Activated naive CD8-positive, alpha-beta T cell treated with anti-CD3 and anti-CD28 coated beads, Interleukin-2, amount 50 U/mL, for 16 hours (primary cell): ENCODE measurements around the gene KLF7.

Source experiments
- DNase-seq: peaks from one replicate; pipeline ENCODE4 v3.0.0-alpha.2; 2020; ENCODE audit warnings: low read depth, low spot score

KLF7 gene

DNA sequence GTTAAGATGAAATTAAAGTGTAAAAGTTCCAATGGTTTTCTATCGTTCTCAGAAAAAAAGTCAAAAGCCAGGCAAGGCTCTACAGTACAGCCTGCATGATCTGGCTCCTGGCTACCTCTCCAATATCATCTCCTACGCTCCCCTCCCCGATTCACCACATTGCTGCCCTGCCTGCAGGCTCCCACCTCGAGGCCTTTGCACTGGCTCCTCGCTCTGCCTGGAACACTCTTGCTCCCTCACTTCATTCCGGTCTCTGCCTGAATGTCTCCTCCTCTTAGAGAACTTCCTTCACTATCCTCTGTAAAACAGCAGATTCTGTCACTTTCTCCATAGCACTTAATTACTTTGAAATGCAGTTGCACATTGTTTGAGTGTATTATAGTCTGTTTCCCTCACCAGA lies 72.5 kb downstream of the KLF7 start:
- DNase-seq, result no peak

DNA sequence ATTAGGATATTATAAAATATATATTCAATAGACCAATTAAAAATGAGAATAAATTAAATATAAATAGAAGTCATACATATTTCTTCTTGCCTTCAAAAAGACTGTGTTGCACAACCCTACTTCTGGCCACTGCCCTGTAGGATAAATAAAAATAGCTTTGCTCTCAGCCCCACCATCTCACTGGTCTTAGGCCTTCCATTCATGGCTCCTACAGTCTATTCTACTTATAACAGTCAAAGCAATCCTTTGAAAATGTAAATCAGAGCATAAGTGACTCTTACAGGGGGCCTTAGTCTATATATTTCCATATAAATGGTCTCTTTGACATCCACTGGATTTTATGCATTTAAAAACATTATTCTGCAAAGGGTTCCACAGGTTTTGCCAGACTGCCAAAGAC lies 72.9 kb downstream of the KLF7 start:
- DNase-seq, result no peak

DNA sequence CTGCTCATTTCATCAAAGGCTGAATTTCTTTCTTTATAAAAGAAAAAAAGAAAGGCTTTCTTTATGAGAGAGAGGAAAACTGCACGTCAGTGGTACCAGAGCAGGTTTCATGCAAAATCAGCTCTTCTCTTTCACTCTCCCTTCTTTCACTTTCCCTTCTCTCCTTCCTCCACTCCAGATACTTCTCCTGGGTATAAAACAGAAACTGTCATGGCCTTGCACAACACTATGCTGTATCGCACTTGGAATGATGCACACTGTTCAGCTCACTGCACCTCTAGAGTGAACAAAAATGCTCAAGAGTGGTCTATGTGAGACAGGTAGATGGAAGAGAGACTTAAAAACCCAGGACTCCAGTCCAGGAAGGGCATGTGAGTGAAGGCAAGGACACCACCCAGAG lies 73.8 kb downstream of the KLF7 start:
- no peak for DNase-seq

DNA sequence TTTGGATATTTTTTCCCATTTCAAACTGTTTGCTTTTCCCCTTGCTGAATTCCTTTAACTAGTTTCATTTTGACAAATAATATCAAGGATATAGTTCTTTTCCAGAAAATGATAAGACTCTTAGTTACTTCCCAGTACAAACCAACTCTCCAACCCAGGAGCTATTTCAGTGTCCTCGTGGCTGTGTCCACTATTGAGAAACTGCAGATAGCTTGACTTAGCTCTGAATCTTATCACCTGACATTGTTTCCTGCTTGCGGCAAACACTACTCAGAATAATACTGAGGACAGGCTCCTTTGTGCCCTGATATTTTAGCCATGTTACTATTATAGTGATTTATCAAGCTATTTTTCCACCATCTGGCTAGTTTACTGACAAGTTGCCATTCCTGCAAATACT lies 74.6 kb downstream of the KLF7 start:
- no peak for DNase-seq

DNA sequence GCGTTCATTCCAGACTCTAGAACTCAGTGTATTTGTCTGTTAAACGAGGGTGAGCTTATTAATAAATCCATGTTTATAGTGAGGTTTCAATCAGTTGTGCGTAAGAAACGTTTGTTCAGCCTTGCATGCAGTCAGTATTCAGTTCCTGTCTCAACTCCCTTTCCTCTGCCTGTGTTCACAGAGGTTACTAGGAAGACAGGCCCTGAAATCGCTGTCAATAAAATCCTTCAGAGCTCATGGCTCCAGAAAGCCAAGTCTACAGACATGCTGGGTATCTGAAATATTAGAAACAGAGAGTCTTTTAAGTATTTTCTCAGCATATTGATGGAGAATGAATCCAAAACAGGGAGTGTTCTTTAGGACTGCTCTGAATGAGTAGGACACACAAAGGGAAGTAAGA lies 75.4 kb downstream of the KLF7 start:
- no peak for DNase-seq

DNA sequence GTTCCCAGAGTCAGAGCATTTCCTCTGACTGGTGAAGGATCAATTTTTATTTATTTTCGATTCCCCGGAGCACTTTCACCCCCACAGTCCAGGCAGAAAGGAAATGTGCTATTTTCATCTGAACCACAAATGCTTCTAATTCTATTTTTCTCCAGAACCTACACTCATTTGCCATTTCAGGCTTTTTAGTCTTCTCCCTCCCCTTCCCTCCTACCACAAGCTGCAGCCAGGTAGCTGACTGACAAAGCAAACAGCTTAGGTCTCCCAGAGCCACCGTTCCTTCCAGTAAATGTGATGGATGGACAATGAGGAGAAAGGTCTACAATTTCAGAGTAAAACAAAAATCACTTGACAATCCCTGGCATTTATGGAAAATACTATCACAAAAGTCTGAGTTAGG lies 76.9 kb downstream of the KLF7 start:
- DNase-seq, result no peak

DNA sequence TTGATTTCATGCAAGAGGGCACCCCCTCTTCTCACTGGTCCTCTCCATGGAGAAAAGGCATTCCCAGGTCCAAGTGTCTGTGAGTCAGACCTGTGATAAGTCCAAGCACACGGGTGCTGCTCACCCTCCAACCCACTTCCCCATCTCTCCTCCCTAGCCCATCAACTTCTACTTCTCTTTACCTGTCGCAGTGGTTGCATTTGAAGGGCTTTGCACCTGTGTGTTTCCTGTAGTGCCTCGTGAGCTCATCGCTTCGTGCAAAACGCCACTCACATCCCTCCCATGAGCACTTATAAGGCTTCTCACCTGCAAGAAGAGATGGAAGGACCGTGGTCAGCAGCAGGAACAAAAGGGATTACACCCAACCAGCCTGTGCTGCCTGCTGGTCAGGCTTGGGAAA lies 77.5 kb downstream of the KLF7 start:
- no peak for DNase-seq

DNA sequence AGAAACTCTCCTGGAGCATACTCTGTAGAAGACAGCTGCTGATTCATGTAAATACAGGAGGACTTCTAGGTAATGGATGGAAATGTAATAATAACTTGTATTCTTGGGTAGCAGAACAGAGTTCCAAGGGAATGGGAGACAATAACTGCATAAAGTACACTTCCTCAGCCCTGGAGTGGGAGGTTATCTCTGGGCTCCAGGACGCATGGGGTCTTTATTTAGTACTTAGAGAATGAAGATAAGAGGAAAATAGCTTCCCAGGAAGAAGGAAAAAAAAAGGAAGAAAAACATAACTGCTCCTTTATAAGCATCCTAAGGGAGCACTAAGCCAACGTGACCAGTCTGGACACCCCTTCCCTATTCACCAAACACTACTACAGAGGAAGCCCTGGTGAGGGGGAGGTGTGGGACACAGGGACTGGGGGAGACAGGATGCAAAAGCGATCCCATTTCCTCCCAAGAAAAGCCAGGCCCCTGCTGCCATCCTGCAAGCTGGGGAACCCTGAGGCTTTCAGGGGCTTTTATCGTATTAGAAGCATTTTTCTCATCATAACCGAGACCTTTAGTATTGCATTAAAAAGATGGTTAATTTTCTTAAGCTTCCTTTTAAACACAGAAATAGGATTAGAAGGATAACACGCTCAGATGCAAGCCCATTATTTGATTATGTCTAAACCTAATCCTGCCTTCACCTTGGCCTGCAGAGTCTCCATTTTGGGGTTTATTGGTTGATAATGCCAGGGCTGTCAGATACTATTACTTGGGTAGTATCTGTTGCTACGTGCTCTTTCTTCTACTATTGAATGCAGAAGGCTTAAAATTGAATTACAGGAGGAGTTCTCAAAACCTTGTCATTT lies 78.5 kb downstream of the KLF7 start:
- DNase-seq, result no peak

DNA sequence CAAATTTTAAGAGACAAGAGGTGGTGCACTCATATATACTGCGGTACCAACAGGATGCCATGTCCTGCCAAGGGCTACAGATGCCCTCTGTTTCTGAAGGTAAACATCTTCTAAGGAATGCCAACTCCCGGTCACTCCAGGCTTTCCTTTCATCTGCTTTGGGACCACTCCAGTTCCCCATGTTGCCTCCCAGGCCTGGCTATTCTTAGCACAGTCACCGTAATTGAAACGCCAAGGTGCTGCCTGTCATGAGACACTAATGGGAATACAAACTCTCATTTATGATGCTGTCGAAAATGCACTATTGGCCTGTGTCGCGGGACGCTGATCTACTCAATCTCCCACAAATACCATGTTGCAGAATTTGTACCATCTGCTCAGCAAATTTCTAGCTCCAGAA lies 79.6 kb downstream of the KLF7 start:
- no peak for DNase-seq

DNA sequence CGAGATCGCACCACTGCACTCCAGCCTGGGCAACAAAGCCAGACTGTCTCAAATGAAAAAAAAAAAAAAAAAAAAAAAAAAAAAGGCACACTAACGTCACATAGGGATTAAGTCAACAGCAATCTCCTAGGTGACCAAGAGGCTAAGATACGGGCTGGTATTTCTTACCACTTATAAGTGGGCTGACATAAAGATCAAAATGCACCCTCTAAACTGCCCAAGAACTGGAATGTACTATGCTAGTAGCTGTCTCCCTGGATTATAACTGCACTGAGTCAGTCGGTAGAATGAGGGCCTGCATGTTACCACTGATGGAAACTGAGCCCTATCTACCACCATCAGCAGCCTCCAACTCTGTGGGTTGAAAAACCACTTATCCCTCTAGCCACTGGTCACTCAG lies 80.6 kb downstream of the KLF7 start:
- DNase-seq, result no peak

DNA sequence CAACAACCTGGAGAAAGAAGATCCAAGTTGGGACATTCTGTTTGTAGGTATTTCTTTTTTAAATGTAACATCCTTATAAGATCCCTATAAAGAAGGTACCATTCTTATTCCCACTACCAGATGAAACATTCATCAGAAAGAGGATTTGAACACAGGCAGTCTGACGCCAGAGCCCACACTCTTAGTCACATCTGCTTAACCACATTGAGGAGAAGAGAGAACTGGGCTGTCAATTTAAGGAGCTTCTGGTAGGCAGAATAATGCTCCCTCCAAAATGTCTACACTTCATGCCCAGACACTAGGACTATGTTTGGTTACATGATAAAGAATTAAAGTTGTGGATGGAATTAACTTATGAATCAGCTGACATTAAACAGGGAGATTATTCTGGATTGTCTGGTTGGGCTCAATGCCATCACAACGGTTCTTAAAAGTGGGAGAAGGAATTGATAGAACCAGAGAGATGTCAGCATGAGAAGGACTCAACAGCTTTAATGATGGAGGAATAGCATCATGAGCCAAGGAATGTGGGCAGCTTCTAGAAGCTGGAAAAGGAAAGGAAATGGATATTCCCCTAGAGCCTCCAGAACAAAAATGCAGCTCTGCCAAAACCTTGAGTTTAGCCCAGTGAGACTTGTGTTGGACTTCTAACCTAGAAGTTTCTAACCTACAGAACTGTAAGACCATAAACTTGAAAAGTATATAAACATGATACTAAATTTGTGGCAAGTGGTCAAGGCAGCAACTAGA lies 82.2 kb downstream of the KLF7 start:
- DNase-seq, result no peak

DNA sequence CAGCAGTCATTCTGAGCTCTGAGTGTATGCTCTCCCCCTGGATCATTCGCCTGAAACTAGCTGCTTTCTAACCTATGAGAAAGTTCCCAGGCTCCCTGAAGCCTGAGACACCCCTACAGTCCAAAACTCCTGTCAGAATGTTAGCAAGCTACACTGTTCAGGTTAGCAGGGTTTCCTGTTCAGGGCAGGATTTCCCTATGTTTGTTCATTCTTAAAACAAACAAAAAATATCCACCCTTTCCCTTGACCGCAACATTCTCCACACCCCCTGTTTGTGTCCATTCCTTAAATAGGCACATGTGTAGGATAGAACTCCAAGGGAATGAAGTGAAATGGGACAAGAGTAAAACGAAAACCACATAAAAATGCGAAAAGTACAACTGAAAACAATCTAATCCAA lies 83.1 kb downstream of the KLF7 start:
- DNase-seq, result no peak

DNA sequence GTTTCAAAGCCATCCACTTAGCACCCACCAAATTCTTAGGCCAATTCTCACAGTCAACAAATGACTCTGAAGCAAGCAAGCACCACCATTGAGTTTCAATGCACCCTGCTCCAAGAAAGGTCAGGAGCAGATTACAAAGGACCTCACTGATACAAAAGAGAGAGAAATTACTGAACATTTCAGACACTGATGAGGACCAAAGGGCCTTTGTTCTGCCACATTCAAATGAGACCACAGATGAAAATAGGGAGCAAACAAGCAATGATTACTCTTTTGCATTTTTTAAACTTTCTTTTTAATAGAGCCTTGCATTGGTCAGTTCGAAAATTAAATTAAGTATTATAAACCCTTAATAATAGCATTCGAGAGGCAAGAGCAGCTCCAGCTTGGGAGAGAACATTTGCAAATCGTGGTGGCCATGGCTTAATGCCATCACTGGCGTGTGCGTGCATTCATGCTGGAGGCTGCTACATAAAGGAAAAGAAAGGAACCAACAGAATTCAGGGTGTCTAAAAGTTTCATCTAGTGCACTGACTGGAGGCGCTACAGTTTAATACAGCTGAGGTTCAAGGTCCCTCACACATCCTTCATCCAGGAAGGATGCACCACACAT lies 87.5 kb downstream of the KLF7 start:
- no peak for DNase-seq

DNA sequence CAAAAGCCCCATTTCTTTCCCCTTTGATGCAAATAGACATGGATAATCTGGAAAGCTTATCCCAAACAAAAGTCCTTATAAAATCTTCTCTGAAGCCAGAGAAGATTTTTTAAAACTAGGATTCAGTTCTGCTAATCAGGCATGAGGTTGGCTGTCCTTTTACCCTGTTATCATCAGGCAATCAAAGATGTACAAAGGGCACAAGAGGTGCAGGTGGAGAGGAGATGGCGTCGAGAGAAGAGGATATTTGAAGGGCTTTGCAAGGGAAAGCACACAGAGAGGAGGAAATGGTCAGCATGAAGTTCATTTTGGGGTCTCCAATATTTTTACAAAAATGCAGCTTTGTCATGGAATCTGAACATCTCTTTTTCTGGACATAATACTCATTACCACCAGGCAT lies 88.5 kb downstream of the KLF7 start:
- no peak for DNase-seq

DNA sequence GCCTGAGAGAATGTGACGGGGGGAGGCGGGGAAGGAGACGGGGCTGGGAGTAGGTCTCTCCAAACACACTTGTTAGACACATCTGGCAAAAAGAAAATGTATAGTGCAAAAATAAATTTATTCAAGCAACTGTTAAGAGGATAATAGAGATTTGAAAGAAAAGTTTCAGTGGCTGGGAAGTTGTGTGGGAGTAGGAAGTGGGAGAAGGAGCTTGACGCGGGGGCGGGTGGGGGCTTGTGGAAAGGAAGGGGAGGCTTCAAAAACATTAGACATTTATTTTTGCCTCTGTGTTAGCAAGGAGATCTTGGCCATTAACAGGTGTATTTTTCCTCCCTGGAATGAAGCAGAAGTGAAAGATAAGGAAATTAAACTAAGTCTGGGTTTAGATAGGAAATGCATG lies 90.3 kb downstream of the KLF7 start:
- no peak for DNase-seq

DNA sequence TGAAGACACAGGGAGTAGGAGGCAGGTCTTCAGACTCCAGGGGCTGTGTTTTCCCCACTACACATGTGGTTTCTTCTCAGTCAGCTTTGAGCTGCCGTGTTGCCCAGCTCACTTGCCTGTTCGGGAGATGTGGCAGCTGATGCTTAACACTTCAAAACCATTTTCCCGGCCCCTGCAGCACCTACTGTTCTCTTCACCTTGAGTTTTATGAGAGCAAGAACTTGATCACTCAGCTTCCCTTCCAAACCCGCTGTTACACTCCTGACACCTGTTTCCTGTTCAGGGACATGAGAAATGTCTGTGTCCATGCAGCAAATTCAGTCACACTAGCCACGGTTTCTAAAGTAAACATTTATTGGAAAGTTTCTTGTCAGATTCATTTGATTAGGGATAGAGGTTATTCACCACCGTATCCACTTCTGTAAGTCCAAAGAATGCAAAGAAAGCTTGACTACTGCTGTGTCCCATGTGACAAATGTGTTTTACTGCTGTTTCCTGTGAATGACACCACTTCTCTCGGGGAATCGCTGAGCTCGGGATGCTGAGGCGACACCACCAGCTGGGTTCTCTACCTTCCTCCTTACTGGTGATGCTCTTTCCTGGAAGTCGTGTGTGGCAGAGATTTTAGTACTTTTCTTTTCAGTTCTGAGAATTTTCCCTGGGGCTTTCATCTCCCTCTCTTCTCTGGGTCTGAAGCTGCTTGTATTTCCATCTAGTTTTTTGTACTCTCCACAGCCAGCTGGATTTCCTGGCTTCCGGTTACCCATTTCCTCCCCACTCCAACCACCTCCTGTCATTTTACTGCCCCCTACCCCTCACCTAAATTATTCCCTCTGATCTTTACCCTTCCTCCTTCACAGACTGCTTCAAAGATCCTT lies 91.7 kb downstream of the KLF7 start:
- peak; percentile 6 for DNase-seq

DNA sequence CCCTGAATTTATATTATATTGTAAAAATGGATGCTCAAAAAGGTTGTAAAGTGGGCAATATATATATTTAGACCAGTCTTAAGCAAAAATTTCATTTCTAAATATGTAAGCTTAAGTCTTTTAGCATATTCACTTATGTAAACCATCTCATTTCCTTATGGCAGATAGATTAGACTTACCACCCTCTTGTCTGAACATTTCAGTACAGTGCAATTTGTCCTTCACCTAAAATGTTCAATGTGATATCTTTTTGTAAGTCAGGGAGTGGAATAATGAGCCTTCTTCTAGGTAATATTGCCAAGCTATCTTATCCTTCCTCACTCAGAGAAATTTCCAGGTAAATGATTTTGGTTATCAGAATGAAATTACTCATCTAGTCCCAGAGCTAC lies 92.3 kb downstream of the KLF7 start:
- DNase-seq, result no peak

DNA sequence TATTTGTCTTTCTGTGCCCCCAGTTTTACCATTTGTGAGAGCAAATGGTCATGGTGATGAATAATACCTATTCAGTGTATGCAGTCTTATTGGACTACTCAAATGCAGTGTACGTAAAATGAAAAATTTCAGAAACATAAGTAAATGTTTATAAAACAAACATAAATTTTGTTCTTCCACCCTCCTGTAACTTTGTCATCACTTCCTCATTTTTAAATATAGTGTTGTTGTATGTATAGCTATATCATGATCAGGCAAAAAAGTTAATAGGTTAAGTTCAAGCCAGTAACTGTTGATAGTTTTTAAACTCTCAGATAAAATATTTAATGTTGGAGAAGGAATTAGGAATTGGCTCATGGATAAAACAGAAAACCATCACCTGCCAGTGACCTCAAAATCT lies 93.2 kb downstream of the KLF7 start:
- no peak for DNase-seq

DNA sequence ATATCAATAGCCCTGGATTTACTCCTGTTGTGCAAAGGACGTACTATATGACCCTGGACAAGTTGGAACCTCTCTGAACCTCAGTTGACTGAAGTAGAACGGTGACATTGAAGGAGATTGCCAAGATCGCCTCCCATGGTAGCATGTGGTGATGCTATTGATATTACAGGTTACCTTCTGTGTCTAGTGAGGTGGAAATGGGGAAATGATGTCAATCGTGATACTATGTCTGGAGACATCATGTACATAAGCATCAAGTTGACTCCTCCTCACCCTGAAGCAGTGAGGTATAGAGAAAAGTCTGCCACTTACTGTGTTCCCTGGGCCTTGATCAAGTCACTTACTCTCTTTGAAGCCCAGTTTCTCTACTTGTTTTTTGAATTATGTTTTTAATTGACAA lies 93.9 kb downstream of the KLF7 start:
- no peak for DNase-seq

DNA sequence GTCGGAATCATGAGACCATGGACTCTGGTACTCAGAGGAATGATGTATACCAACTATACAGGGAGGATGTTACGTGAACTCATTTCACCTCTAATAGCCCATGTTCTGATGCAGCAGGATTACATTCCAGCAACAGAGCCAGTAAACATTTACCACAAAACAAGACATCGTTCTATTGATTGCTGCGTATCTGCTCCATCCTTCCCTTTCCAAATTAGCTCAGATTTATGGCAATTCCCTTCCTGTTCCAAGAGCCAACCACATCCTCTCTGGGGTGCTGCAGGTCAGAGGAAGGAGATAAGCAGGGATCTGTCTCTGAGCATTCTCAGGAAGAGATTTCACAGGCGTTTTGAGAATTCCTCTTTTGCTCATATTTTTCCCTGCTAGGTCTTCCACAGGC lies 98.3 kb downstream of the KLF7 start:
- DNase-seq, result no peak

DNA sequence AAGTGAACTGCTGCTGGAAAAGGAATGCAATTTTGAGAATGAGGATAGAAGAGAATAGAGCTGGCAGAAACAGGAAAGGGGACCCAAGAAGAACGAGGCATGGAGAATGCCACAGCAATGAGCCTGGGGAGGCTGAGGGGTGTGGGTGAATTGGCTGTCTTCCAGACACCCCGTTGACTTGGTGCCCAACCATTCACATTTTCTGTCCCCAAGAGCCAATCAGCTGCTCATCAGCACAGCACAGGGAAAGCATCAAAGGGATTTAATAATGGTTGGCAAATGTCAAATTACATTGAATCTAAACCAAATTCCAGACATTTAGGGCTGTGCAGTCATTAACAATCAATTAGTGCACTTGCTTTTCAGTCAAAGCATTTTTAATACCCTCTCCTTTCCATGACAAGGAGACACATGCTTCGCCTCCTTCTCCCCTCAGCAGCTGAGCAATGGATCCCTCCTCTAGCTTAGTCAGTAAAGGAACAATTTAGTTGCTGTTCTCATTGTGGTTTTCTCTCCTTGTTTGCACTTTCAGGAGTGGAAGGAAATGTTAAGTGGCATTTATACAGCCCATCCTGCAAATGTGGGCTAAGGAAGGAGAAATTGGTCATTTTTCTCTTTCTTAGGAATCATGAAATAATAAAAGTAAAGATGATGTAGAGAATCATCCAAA lies 98.8 kb downstream of the KLF7 start:
- no peak for DNase-seq
